ENCODE data around the gene YOD1.
"Not testable (repeated sequence)": the region's sequence is repeated elsewhere in the genome, so short reads cannot be mapped to it uniquely, and the experiment has no call there.

The YOD1 gene

DNA sequence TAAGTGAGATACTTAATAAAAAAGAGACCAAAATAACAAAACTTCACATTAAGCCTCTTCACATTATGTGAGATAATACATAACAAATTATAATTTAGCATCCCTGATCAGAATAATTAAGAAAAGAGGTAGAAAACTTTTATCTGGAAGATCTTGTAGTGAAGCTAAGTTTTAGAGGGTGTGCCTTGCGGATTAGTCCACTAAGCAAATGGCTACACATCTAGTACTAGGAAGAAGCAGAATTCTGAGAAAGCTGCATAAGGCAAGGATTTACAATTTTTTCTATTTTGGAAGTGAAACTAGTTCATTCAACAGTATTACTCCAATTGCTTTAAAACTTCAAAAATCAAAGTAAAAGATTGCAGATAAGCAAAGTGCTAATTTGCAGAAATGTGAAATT, 3.5 kb downstream of the YOD1 start:
- DNase-seq, result no peak

DNA sequence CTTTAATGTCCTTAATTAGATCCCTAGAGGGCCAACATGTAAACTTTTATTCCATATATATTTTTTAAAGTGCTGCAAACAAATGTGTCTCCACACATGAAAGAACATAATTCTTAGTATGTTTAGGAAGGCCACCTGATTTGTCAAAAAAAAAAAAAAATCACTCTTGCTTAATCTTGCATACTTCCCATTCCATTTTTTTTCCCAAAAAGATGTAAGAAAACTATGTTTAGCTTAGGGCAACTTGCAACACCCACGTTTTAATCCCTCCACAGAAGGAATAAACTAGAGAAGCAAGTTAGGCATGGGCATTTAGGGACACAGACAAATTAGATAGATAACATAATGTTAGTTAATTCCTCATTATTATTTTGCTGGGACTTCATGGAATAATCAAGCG, 5.6 kb downstream of the YOD1 start:
- DNase-seq, result no peak

DNA sequence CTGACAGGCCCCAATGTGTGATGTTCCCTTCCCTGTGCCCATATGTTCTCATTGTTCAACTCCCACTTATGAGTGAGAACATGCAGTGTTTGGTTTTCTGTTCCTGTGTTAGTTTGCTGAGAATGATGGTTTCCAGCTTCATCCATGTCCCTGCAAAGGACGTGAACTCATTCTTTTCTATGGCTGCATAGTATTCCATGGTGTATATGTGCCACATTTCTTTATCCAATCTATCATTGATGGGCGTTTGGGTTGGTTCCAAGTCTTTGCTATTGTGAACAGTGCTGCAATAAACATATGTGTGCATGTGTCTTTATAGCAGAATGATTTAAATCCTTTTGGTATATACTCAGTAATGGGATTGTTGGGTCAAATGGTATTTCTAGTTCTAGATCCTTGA, 9.6 kb downstream of the YOD1 start:
- DNase-seq, result not testable (repeated sequence)

DNA sequence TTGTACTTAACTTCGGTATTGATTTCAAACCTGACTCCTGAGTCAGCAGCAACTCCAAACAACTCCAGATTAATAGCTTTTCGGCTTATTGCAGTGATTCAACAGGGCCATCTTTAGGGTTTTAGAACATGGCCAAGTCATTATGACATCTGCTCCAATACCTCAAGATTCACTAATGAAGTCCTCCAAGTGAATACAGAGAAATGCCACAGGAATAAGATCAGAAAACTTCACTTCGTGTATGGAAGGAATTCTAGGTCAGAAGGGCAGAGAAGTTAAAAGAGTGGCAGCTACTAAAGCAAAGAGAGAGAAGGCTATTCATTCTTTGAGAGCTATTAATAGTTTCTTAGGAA, 10.9 kb downstream of the YOD1 start:
- DNase-seq, result no peak

DNA sequence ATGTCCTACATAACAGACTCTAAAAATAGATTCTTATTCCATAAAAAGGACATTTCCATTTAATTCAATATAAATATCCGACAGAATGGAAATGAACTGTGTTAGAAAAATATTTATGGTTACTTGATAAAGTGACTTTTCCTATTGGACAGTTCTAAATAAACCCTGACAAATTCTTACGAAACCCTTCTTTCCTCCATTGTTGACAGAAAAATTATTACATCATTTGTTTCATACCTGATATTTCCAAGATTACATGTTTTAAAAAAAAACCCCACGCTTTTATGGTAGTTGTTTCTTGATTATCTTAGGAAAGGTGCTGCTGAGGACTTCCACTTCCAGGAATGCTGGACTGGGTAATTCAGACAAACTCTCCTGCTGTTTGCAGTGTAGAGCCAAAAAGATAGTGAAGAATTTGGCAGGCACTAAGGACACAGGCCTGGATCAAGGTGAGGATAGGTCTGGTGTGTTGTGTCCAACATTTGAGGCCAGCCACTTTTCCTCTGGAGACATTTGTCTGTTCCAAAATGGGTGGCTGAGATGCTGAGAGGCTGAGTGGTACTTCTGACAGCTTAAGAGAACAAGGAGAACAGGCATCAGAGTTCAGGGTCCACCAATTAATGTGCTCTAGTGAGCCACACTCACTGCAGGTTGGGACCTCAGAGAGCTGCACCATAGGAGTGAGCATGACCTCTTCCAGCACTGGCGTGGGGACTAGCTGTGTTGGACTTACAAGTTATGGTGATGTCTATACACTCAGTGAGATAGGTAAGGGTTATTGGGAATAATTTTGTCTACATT, 11.4 kb downstream of the YOD1 start:
- no peak for DNase-seq

DNA sequence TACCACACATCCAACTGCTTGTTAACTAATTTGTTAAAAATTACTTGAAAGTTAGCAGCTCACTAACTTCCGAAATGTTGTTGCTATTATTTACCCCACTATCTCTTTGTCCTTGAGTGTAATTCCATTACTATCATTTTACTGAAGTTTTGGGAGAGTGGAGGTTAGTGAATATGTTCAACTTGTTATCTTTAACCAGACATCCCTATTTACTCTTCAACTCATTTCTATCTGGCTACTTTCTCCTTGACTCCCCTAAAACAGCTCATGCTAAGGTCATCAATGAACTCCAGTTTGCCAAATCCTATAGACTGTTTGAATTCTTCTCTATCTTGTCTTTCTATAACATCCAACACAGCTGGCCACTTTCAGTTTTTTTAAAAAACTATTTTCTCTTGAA, 14.1 kb downstream of the YOD1 start:
- DNase-seq, result no peak

DNA sequence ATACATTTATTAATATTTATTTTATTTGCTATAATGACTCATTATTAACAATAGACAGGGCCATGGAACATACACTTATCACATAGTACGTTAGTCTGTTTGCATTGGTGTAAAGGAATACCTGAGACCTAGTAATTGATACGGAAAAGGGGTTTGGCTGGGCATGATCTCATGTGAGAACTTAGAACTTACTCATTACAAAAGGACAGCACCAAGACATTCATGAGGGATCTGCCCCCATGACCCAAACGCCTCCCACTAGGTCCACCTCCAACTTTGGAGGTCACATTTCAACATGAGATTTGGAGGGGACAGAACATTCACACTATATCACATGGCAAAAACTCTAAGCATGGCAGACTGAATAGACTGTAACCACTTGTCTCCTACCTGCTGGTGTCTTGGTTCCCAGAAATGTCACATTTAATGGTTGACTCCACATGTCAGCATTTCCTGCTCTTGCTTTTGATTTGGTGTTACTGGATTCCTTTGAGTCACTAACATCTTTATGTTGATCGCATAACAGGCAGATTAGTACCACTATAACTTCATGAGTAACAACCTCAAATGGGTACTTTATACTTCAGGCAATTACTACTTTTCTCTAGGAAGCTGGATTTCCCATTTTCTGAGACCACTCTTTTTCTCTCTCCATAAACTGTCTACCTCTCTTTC, 15.0 kb downstream of the YOD1 start:
- DNase-seq, result no peak

DNA sequence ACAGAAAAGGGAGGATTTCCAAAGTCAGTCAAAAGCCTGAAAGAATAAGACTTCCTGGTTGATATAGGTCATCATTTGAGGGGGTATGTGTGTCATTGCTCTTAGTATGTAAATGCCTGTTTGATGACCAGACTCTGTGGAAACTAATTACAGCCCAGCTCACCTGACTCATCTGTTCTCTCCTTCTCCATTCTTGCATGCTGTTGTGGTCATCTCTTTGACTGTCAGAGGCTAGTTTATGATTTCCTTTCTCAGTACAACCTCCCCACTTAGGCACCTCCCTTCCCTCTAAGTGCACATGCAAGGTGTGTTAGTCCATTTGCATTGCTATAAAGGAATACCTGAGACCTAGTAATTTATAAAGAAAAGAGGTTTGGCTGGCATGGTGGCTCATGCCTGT, 16.0 kb downstream of the YOD1 start:
- no peak for DNase-seq

DNA sequence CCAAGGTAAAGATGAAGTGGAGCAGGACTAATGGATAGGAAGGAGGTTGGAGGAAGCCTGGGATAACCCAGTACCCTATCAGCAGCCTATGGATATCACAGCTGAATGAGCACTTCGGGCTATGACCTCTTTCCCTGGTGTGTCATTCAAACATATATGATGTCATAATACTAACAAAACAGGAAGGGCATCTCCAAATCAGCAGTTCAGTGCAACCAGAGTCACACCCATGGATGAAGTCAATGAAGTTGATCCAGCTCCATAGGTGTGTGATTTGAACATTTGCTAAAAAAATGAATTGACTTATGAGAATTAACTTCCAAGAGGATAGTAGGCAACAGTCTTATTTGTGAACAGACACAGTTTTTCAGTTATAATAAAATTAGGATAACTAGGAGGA, 16.8 kb downstream of the YOD1 start:
- no peak for DNase-seq

DNA sequence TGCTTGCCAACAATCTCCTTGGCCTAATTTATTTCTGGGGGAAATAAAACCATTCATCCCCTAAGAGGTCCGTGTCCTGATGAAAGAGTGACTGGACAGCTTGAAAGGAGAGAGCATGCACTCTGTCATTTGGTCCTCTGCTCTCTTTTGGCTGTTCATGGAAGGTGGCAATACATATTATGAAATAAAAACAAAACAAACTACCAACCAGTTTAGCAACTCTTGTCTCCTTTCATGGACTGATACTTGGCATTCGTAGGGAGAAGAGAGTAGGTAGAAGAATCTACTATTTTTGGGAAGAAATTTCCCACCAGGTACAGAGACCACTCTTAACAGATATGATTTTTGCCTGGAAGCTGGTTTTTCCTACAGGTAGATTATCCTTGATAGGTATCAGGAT, 17.7 kb downstream of the YOD1 start:
- DNase-seq, result no peak

DNA sequence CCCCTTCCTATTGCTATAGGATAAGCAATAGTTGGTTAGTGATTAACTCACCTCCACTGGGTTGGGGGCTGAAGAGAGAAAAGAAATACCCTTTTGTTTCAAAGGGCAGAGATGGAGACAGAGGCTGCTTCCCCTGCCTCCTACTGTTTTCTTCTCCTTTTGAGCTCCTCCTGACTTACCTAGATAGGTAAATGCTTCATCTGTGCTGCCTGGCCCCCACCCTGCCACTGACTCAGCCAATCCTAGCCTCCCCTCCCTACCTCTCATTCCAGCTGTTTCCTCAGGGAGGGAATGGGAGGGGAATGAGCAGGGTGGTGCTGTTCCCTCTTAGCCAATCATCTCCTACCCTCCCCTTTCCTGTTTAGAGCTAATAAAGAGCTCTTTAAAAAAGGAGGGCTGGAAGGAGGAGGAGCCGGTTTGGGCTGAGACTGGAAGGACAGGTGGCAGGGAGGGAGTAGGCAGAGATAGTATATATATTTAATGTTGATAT, 18.4 kb downstream of the YOD1 start, which contains the start of gene C1orf116:
TSS of gene C1orf116 (minus strand) at position 229 of the 490 bp plus-strand sequence. CDS start 5,158 bp downstream, outside the sequence.
- DNase-seq, result no peak

DNA sequence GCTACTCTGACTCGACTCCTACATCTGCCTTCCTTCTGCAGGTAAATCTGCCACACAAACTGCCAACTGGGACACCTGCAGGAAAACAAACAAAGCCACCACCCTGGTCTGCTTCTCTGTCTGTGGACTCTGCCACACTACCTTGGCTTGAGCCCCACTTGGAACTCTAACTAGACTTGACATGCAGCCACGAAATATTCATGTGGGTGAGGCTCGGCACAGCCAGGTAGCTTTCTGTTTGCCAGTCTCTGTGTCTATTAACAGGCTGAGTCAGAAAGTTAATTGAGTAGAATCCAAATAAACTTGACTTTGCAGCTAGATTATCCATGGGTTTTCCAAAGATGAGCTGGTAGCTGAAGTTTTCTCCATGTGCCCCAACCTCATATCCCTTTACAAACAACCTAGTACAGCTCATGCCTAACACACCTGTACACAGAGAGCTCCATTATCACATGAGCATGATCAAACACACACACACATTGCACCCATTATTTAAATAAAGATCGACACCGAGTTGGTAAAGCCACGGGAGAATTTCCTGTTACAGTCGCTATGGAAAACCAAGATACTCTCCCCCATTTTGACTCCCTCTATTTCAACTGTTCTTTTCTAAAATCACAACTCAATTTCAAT, 19.3 kb downstream of the YOD1 start:
- no peak for DNase-seq

DNA sequence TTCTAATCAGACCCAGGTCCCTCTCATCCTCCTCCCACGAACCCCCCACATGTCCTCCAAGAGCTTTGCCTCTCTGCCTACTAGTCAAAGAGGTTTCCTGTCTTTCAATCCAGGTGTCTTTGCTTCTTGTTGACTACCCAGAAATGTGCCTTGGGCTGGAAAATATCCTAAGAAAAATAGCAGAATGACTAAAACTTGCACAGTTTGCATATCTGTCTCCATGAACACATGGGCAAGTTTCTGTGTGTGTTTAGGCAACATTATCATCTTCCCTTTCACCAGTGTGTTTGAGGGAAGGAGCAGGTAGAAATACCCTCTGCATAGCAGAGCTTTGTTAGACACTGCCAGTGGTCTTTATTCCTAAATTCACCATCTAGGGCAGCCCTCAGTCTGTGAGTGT, 20.0 kb downstream of the YOD1 start:
- no peak for DNase-seq

DNA sequence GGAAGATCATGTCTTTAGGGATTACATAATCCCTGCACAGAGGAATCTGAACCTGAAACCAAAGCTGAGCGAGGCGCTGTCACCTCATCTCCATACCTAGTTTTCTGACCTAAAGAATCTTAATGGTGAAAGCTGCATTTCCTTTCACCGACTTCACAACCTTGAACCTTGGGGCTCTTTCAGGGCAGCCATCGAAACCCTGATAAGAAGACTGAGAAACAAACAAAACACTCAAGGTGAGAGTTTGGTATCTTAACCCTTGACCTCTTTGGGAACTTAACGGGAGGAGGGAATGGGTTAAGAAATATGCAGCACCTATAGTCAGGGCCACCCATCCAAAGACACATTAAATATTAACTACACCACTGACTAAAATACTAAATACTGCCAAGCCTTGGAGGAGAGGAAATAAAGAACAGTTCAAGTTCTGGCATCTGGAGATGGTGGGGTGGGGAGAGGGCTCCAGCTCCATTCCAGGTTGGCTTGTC, 20.4 kb downstream of the YOD1 start:
- DNase-seq, result no peak

DNA sequence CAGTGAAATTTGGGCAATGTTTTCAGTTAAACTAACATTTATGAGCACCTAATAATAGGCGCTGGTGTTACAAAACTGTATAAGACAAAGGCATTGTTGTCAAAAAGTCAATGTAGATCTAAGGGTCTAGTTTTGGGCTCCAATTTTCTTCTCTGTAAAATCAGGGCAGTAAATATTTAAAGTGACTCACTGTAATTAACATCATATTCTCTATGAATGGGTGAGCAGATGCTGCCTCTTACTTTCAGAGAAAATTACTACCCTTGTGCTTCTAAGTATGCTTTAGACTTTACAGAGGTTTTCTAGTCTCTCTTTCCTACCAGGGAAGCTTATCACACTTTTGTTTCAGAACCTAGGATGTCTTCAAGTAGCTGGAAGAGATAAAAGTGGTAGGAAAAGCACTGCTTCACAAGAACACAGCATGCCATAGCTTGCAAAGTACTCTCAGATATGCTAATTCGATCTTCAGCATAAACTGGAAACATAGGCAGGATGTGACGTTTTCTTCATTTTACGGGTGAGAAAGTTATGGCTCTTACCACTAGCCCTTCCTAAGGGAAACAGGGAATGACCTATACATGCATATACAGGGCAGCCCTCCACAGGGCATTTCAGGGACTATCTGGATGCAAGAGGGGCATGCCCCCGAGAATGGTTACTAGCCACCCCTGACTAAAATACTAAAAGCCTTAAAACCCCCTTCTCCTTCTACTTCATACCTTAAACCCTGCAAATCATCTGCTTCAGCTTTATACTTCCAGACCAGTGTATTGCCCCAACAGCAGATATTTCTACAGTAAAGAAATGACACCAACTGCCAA, 21.1 kb downstream of the YOD1 start:
- DNase-seq, result no peak

DNA sequence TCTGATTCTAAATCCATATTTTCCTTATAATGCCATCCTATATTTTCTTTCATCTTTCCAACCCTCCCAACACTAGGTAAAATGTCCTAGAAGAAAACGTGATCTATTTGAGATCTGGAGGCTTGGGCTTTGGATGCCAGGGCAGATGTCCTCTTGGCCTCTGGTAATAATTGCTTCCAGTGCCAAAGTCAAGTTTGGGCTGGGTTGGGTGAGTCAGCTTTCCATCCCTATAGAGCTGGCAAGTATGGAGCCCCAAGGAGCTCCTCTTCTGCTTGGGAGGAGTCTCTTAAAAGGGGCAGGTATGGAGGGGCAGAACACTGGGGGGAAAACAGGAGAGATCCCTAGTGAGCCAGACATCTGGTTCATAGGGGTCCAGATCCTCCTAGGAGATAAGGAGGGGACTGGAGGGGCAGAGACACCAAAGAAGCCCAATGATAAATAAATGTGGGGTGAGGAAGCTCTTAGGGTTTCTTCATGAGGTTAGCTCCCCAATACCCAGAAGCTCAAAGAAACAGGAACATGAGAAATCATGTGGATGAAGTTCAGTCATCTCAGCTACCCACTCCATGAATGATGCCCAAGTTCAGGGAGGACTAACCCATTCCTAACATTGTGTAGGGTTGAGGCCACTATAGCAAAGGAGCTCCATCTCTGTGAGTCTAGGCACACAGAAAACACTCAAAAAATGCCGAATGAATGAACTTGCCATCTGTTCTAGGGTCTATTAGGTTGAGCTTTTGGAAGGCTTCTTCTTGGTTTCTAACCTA, 21.9 kb downstream of the YOD1 start:
- DNase-seq, result no peak

DNA sequence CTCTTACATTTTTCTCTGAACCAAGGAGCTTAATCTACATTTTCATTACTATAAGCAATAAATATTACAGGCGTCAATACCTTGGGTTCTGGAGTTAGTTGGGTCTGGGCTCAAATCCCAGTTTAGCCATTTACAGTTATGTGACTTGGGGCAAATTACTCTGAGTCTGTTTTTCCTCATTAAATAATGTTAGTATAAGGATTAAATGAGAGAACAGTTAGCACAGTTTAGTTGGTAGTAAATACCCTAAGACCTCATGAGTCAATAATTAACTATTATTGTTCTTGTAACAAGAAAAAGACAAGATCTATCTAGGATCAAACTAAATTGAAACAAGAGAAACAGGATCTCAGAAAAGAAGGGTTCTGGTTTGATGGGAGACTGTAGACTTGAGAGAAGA, 23.1 kb downstream of the YOD1 start:
- DNase-seq, result no peak

DNA sequence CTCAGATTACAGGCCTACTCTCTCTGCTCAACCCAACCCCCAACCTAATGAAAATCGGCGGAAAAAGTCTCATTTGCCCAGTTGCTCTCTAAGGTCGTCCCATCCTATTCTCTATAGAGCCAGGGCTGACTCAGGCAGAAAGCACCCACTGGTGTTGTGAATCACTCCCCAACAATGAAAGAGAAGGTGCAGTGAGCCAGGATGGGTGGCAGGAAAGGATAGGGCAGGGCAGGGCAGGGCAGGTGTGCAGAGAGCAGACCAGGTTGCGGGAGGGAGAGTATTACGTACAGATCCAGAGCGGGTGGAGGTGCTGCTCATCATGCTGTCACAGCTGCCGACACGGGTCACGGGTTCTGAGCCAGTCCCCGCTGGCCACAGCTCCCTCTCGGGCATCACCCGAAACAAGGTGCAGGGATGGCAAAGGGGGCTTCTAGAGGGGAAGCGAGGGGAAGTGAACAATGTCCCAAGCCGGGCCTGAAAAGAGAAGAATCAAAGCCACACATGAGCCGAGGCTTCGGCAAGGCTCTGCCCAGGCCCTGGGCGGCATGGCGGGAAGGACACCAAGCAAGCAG, 23.7 kb downstream of the YOD1 start:
- DNase-seq, result no peak

DNA sequence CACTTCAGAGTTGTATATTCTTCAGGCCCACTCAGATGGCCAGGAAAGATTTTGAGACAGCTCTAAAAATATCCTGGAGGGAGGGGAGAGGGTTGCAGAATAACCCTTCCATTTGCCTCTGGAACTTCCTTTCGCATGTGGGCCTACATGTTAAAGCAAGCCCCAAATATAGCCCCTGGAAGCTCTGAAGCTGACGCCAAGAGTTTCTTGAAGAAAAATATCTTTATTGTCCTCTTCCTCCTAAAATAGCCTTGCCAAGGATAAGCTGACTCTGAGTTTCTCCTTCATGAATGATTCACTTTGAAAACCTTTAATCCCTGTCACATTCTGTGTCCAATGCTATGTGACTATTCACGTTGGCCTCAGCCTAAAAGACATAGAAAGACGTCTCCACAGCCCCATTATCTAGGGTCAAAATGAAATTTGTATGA, 24.9 kb downstream of the YOD1 start:
- no peak for DNase-seq

DNA sequence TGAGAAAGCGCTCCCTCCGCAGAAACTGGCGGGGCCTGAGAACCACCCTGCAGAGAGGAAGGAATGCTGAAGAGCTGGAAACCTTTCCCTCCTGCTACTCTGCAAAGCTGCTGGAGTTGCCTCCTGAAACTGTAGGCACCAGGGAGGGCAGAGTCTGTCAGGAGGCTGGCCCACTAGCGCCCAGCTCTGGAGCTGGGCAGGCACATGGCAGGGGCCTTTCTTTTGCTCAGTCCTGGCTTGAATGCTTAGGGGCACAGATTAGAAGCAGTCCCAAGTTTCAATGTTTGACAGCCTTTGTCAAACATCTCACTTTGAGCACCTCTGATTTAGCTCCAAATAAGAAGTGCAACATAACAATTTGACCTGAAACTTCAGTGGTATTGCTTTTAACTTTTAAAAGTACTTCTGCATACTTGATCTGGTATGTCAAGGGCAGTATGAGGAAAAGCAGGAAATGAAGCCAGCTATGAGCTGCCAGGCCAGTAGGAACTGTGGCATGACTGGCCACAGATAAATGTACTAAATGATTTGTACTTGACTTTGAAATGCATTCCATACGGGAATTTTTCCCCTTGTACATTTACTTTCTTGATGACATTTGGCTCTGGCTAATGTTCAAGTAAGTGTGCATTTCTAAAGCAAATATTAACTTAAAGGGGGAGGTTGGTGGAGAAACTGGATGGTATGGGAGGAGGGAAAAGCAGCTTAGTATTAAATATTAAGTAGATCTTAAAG, 25.7 kb downstream of the YOD1 start:
- no peak for DNase-seq
